Activated CD8-positive, alpha-beta memory T cell treated with anti-CD3 and anti-CD28 coated beads for 4 hours (primary cell): ENCODE results near the gene ATRN.

Experiments used
- DNase-seq, 2 donors: peaks; one replicate each; pipeline ENCODE4 v3.0.0-alpha.2; 2020; ENCODE audit warnings: low read depth in 2 of 2

The ATRN gene

DNA sequence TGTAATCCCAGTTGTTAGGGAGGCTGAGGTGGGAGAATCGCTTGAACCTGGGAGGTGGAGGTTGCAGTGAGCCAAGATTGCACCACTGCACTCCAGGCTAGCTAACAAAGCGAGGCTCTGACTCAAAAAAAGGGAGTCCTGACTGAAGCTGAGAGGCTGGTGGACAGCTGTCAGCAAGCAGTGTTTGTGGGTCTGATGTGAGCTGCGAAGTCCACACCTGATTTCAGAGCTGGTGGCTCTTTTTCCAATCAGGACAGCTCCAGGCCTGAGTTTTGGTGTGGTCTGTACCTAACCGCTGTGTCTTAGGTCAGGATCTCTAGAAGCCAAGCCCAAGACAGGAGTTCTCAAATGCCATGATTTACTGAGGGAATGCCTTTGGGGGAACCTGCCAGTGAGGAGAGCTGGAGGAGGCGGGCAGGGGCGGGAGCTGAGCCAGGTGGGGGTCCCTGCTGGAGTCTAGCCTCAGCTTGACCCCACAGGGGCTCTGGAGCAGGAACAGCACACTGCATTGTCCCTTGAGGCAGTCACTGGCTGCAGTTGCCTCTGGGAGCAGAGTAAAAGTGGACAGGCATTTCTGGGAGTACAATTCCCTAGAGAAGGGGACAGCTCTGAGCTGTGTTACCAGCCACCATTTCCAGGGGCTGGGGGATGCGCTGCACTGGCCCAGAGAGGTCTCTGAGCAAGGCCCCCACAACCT lies 187.3 kb downstream of the ATRN start:
- no peak for DNase-seq

DNA sequence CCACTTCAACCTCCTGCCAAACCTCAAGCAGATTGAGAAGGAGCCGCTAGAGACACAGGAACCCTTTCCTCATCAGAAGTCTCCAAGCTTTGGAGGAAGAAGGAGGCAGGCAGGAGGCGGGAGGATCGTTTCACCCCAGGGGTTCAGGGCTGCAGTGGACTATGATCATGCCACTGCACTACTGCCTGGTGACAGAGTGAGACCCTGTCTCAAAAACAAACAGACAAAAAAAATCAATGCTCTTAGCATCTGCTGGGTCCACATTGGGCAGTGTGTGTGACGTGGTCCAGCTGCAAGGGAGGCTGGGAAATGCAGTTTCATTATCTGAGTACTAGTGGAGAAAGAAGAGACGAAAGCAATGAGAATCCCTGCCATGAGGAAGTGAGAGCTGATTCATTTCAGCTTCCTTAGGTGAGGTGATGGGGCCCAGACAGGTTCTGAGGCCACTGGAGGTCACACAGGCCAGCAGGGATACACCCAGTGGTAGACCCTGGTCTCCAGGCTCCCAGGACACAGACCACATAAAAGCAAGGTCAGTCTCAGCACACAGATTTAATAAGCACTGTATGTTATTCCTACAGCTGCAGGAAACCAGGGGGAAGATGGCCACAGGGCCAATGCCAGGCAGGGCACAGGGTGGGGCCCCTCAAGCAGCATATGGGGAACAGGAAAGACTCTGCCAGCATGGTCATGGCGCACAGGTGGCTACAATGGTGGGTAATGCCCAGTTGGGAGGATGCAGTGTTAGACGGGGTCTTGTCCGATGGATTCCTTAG lies 188.1 kb downstream of the ATRN start:
- no peak for DNase-seq

DNA sequence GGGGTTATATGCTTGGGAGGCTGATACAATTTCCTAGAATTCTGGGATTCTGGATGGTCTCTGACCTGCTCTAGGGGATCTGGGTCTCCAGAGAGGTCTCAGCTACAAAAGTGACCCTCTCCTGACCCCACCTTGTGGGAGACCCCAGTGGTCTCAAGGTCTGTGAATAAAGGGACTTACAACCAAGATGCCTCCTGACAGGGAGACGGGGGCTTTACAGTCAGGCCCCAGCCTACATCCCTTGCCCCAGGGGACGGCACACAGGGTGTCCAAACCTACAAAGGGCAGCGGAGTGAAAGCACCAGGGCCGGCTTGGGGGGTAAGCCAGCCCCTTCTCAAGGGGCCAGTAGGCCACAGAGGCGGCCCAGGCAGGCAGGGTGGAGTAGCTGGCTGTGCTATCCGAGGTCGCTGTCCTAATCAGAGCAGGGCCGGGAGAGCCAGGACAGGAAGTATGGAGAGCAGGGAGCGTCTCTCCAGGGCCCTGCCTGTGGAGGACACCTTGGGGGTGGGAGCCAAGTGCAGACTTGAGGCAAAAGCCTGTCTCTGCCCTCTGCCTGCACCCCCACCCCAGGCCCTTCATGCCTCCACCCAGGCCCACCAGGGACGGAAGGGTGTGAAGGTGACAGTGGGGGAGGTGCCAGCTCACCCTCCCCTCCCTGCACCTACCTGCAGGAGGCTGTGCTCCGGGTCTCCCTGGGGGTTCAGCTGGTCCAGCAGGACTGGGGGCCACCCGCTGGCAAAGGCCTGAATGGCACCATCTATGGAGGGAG lies 188.9 kb downstream of the ATRN start:
- no peak for DNase-seq

DNA sequence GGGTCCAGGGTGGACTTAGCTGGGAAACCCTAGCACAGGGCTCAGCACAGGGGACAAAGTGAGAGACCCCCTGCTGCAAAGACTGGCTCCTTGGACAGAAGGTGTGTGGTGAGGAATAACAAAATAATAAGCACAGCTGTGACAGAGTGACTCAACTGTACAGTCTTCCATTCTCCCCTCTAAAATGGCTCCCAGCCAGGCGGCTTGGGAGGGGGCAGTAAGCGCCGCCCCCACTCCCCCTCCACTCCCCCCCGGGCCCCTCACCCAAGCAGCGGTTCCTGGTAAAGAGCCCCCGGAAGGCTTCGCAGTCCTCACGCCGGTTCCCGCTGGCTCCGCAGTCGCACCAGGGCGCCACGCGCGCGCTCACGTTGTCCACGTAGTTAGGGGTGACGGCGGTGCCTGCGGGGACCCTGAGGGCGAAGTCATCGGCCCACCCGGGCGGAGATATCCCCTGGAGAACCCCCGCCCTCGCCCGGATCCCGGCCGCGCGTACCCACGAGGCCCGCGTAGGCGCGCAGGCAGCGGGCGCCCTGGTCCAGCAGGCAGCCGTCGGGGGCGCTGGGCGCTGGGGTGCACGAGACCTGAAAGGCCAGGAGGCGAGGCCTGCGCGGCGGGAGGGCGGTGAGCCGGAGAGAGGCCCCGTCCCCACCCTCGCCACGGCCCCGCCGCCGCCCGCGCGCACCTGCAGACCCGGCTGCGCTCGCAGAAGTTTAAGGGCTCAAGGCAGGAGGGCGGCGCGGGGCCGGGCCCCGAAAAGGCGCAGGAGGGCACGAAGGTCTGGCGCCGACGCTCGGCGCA lies 189.6 kb downstream of the ATRN start:
- no peak for DNase-seq

DNA sequence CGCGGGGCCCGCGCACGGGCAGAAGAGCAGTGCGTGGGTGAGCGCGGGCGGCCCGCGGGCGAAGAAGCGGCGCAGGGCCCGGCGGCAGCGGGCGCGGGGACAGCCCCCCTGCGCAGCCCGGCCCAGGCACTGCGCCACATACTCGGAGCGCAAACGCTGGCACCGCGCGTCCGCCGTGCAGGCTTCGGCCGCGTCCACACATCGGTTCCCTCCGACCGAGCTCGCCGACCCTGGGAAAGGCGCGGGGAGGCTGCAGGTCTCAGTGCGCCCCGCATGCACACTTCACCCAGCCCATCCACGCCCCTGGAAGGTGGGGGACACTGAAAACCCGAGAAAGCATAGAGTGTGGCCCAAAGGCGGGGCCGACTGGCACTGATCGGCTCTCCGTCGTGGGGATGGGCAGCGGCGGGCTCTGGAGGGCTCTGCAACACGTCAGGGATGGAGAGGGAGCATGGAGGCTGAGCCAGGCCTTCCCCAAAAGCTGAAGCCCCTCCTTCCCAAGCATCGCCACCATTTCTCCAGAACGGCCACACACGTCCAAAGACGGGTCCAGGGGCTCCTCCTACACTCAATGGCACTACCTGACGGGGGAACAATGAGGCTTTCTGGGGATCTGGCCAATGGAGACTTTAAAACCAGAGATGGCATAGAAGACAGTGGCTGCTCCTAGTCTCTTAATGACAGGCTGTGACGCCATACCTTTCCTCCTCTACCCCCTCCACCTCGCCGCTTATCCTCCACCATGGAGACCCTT lies 190.4 kb downstream of the ATRN start:
- DNase-seq = no peak

DNA sequence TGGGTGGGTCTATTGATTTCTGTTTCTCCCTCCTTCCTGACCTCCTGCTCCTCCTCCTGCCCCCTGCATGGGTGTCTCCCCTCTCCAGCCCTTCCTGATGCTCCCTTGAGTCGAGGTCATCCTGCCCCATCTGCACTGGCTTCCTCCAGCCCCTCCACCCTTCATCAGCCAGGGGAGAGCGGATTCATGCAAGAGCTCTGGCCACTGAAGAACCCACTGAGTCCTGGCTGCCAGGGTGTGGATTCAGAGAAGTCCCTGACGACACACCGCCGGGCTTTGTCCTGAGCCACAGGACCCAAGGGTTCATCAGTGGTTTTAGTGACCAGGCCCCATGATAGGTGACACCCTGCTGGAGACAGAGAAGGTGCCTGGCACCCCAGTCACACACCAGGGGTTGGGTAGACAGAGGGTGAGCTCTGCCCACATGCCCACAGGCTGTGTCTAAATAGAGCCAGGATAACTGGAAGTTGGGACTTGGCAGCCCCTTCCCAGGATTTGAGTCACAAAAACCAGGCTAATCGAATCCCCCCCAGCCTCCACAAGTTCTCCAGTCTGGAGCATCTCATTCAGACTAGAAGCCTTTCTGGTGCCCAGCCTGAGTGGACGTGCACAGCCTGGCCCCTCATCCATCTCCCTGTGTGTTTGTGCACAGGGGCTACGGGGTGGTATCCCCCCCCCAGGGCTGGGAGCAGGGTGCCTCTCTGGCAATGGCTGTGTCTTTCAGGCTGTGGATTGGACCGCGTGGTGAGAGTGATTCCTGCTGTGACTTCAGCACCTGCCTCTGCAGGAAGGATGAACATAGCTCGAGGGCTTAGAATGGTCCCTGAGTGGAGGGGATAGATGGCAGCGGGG lies 191.2 kb downstream of the ATRN start:
- no peak for DNase-seq

DNA sequence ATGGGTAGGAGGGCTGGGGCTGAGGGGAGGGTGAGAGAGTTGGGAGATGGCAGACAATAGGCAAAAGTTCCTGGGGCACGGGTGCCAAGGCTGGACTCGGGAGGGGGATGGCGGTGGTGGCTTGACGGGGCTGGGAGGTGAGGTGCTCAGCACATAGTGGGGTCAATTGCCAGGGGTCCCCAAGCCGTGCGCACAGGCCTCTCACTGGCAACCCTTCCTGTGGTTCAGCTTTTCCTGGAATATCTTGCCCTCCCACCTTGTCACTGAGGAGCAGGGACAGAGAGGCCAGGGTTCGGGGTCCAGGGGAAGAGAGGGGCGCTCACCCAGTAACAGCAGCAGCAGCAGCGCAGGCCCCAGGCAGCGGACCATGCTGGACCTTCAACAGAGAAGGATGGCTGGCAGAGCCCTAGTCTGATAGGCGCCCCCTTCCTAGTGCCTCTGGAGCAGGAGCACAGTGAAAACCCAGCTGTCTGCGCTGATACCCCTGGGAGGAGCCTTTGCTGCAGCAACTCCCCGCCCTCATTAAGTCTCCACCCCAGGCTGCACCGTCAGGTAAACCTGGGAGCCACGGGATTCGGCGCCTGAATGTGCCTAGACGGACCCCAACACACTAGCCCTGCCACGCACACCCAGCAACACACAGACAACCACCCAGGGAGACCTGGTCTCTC lies 192.3 kb downstream of the ATRN start, which contains the start of gene GFRA4:
TSS of gene GFRA4 (minus strand) at position 369 of the 671 bp plus-strand sequence. CDS start at position 369, 0 bp downstream.
- no peak for DNase-seq

DNA sequence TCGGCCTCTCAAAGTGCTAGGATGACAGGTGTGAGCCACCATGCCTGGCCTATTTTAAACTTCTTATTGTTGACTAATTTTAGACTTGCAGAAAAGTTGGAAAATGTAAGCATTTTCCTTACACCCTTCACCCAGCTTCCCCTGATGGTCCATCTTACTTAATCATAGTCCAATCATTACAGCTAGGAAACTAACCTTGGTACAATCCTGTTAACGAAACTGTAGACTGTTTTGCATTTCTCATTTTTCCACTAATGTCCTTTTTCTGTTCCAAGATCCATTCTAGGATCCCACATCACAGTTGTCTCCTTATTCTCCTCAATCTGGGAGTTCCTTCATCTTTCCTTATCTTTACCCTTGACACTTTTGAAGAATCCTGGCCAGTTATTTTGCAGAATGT lies 193.0 kb downstream of the ATRN start:
- no peak for DNase-seq

DNA sequence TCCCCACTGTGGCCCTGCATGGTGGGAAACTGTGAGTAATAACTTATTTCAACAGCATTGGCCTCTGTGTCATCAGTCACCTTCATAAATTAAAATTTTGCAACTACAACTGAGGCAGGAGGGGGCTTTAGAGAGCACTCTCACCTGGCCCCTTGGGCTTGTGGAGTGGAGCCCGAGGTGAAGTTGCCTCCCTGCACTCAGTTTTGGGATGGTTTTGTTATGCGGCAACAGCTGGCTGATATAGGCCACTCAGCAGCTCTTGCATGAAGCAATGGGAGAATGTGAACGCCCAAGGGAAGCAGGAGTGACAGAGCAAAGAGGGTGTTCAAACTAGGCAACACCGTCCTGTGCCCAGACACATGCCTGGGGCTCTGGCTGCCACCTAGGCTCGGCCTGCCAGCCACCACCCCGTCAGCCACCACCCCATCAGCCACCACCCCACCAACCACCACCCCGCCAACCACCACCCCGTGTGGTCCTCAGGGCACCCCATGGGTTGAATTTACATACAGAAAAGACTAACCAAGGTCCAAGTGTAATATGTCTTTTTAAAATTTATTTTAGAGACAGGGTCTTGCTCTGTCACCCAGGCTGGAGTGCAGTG lies 196.7 kb downstream of the ATRN start:
- DNase-seq = no peak

DNA sequence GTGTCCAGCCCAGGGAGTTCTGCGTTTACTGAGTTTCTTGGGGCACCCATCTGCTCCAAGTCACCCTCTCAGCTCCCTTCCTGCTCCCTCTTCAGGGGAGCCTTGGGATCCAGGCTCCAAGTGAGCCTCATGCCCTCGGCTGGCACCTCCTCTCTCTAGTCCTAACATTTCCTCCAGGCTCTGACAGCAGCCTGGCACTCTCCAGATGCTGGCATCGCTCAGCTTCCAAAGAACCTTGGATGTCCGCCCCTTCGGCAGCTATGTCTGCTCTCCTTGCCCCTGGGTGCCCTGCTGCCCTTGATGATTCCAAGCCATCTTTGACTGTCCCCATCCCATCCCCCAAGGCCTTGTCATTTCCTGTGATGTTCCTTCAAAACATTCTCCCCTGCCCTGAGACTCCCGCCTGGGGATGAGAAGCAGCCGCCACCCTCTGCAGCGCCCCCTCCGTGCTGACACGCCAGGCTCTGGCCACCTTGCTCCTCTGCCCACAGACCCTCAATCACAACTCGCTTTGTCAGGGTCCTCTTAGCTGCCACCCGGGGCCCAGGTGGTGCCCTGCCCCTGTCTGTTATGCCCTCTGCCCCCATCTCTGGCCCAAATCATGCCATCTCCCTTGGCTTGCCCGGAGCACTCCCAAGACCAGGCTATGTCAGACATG lies 199.0 kb downstream of the ATRN start:
- DNase-seq = no peak

DNA sequence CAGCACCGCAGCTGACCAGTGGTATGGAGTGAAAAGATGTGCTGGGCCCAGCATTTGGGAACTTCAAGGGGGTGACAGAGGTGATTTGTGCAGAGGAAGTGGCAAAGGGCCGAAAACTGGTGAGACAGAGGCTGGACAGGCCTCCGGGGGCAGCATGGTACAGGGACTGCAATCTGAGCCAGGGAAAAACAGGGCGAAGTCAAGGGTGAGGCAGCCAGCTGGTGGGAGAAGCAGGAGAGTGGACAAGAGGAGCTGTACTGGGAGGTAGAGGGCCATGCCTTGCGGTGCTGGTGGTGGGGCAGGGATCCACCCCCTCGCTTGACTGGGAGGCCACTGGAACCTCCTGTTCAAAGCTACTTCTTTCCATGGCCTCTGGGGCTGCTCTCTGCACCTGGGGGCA lies 199.7 kb downstream of the ATRN start:
- DNase-seq = no peak

DNA sequence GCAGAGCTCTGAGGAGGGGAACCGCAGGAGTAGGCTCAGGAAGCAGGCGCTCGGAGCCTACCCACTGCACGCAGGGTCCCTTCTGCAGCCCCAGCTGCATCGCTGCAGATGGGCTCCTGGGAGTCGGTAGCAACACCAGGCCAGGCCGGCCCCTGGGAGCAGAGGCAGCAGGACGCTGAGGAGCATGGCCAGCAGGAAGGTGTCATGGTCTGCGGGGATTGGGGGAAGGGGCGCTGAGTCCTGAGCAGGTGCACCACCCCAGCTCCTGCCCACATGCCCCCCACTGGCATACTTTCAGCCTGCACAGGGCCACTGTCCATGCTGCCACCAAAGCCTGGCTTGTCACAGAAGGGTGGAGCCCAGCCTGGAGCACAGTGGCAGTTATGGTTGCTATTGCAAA lies 200.1 kb downstream of the ATRN start:
- no peak for DNase-seq

DNA sequence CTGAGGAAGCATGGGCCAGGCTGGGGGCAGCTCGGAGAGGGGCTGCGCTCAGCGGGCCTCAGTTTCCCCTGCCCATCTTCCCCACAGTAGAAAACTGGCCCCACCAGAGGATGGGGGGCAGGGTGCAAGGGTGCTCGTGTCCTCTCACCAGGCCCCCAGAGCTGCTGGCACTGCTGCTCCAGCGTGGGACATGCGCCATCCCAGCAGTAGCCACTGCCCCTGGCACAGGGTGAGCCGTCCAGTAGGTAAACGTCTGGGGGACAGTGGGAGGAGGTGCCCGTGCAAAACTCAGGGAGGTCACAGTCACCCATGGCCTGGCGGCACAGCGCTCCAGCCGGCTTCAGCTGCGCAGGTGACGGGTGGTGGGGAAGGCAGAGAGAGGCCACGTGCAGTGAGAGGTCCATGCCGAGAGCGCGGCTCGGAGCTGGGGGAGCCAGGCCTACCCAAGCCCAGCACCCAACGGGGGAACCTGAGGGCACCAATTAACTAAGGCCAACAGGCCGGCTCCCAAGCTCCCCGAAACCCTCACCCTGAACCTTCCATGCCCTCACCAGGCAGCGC lies 201.2 kb downstream of the ATRN start:
- DNase-seq = no peak

DNA sequence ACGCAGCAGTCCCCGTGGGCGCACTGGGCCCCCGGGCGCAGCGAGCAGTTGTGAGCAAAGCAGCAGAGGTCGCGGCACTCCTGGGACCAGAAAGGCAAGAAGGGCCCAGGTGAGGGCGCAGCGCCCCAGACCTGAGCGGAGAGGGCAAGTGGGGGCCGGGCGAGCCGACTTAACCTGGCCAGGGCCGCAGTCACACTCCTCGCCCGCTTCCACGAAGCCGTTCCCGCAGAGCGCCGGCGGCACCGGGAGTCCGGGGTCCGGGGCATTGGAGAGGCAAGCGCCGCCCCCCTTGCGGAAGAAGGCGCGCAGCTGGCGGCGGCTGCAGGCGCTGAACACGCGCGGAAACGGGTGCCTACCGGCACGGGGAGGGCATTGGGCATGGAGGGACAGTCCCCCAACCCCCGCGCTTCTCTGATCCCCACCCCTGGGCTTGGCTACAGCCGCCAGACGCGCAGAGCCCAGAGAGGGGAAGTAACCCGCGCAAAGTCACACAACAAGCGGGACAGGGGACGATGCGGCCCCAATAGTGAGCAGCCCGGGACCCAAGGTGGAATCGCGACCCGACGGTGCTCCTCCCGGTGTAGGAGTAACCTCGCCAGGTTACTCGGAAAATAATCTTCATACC lies 201.8 kb downstream of the ATRN start:
- DNase-seq = no peak

DNA sequence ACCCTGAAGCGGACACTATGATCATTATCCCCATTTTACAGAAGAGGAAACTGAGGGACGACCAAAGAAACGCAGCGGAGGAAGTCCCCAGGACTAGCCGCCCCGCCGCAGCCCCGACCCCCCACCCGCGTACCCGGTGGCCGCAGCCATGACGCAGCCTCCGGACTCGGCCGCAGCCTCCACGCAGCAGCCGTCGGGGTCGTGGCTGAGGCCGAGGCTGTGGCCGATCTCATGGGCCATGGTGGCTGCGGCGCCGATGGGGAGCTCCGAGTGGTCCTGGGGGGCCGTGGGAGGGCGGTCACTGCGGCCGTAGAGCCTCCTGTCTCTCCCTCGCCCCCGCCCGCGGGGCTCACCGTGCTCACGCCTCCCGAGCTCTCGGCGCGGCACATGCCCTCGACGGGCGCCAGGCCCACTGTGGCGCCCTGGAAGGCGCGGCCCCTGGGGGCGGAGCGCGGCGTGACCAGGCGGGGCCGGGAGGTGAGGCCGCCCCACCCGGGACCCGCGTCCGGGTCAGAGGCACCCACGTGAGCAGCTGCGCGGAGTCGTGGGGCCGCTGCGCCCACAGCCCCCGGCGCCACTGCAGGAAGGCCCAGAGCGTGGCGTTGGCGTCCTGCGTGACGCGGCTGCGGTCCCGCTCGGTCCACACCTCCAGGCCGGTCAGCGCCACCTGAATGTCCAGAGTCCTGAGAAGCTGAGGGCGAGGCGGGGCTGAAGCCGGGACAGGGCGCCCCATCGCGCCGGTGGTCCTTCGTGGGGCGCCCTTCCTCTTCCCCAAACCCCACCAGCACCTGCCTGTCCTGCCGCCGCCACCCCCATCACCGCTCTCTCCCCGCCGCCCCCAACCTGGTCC lies 202.6 kb downstream of the ATRN start:
- DNase-seq = no peak

DNA sequence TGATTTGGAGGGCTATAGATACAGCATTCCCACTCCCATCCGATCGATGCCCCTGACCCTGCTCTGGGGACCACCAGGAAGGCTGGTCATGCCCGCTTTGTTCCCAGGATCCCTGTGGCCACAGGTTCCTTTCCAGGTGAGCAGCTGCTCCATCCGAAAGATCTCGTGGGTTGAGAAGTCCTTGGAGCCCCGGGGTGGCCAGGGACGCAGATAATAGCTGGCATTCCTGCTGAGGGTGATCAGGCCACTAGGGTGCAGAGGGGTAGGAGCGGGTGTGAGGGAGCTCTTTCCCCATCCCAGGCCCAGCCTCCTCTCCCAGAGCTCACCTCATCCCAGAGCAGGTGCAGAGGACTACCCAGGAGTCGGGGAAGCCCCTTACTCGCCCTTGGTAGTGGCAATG lies 203.6 kb downstream of the ATRN start:
- no peak for DNase-seq
